CD14-positive monocyte (primary cell): ENCODE results near the gene PLA2G2E. TPM values are rescaled to one million over a fixed set of nuclear protein-coding genes. Genes with fewer than 3 reads are reported as not detected.

Source experiments
- DNase-seq, 3 donors: peaks; one replicate each; pipeline ENCODE4 v3.0.0-alpha.2; 2011 to 2022
- H2AFZ ChIP-seq: 2 replicates; pipeline ENCODE4 v1.6.0; 2012; ENCODE audit warnings: mild to moderate bottlenecking, low read depth, low read length, inconsistent platforms; ENCODE audit not compliant: insufficient read depth, poor library complexity, severe bottlenecking
- H3K27ac ChIP-seq, 2 donors: 1 replicate in 1 of 2; 2 replicates in 1 of 2; pipeline ENCODE4 v1.5.1; 2012 to 2013; ENCODE audit warnings: low read length in 2 of 2, control low read depth in 1 of 2, inconsistent platforms in 1 of 2, low read depth in 1 of 2, mild to moderate bottlenecking in 1 of 2
- H3K27me3 ChIP-seq, 2 donors: one replicate each; pipeline versions ENCODE4 v1.6.0 to v1.6.1; 2011 to 2013; ENCODE audit warnings: low read length in 2 of 2; ENCODE audit not compliant: control insufficient read depth in 2 of 2, insufficient read depth in 2 of 2
- H3K36me3 ChIP-seq, 2 donors: replicated peaks in 1 of 2; 1 replicate in 1 of 2; 2 replicates in 1 of 2; pipeline versions ENCODE4 v1.5.1 to v1.6.1; 2012 to 2013; ENCODE audit warnings: low read length in 2 of 2, control low read depth in 1 of 2, inconsistent platforms in 1 of 2, mild to moderate bottlenecking in 1 of 2; ENCODE audit not compliant: insufficient read depth in 2 of 2, control insufficient read depth in 1 of 2
- H3K4me1 ChIP-seq, 2 donors: 1 replicate in 1 of 2; 2 replicates in 1 of 2; pipeline versions ENCODE4 v1.5.1 to v1.6.1; 2012 to 2013; ENCODE audit warnings: low read length in 2 of 2, control low read depth in 1 of 2, inconsistent platforms in 1 of 2, mild to moderate bottlenecking in 1 of 2, moderate library complexity in 1 of 2; ENCODE audit not compliant: insufficient read depth in 2 of 2, control insufficient read depth in 1 of 2
- H3K4me2 ChIP-seq: replicated peaks from 2 replicates; pipeline ENCODE3; 2012; ENCODE audit warnings: low read length, moderate library complexity, mild to moderate bottlenecking; ENCODE audit not compliant: poor library complexity, severe bottlenecking; ENCODE audit errors: extremely low read depth
- H3K4me3 ChIP-seq, 3 experiments: fragments of 200-600 bp in 1 of 3; sonication (generic) in 1 of 3; replicated peaks in 1 of 3; 1 replicate in 2 of 3; 2 replicates in 1 of 3; pipeline ENCODE4 v1.5.1; 2011 to 2013; ENCODE audit warnings: low read length in 3 of 3, mild to moderate bottlenecking in 3 of 3, control low read depth in 2 of 3, low read depth in 2 of 3, inconsistent platforms in 1 of 3, moderate library complexity in 1 of 3
- H3K79me2 ChIP-seq: 2 replicates; pipeline ENCODE4 v1.6.0; 2012; ENCODE audit warnings: mild to moderate bottlenecking, control low read depth, inconsistent platforms, low read length, moderate library complexity; ENCODE audit not compliant: insufficient read depth
- H3K9ac ChIP-seq: 2 replicates; pipeline ENCODE4 v1.6.0; 2017; ENCODE audit warnings: low read length, mild to moderate bottlenecking; ENCODE audit not compliant: insufficient read depth, poor library complexity, severe bottlenecking
- H3K9me3 ChIP-seq, 2 donors: replicated peaks in 1 of 2; 1 replicate in 1 of 2; 2 replicates in 1 of 2; pipeline versions ENCODE4 v1.5.1 to v1.6.1; 2012 to 2013; ENCODE audit warnings: low read length in 2 of 2, control low read depth in 1 of 2; ENCODE audit not compliant: control insufficient read depth in 1 of 2, insufficient read depth in 1 of 2
- H4K20me1 ChIP-seq: 2 replicates; pipeline ENCODE4 v1.6.0; 2012; ENCODE audit warnings: mild to moderate bottlenecking, low read length, control low read depth, moderate library complexity; ENCODE audit not compliant: insufficient read depth
- H3K27ac Mint-ChIP-seq, 7 donors: one replicate each; pipeline ENCODE4 v1.8.0; 2020; ENCODE audit warnings: mild to moderate bottlenecking in 7 of 7, mixed read lengths in 7 of 7, moderate library complexity in 6 of 7, inconsistent platforms in 2 of 7
- H3K27me3 Mint-ChIP-seq, 3 donors: one replicate each; pipeline ENCODE4 v1.8.0; 2021 to 2022; ENCODE audit warnings: low read depth in 3 of 3, mild to moderate bottlenecking in 3 of 3, mixed read lengths in 3 of 3, moderate library complexity in 3 of 3, inconsistent platforms in 1 of 3
- H3K36me3 Mint-ChIP-seq, 2 donors: one replicate each; pipeline ENCODE4 v1.8.0; 2020; ENCODE audit warnings: mixed read lengths in 2 of 2, inconsistent platforms in 1 of 2, mild to moderate bottlenecking in 1 of 2
- H3K4me1 Mint-ChIP-seq: one replicate; pipeline ENCODE4 v1.8.0; 2020; ENCODE audit warnings: mild to moderate bottlenecking, mixed read lengths
- H3K4me3 Mint-ChIP-seq, 2 donors: one replicate each; pipeline ENCODE4 v1.8.0; 2020; ENCODE audit warnings: mild to moderate bottlenecking in 2 of 2, mixed read lengths in 2 of 2, moderate library complexity in 1 of 2
- H3K9me3 Mint-ChIP-seq, 7 donors: one replicate each; pipeline ENCODE4 v1.8.0; 2020 to 2022; ENCODE audit warnings: mixed read lengths in 7 of 7, mild to moderate bottlenecking in 6 of 7, moderate library complexity in 6 of 7, inconsistent platforms in 2 of 7
- WGBS: methylation state at CpG from one replicate; pipeline ENCODE4 v1.1.5; 2013; ENCODE audit warnings: missing lambda C conversion rate; ENCODE audit not compliant: insufficient coverage; 5-methylcytosine and 5-hydroxymethylcytosine counted together
- intact Hi-C, 2 donors: fragments of 100-400 bp; cut with micrococcal nuclease; formaldehyde crosslinking; loops; one replicate each; pipeline versions ENCODE4 v1.15.0 to v1.15.1; 2023
- polyA plus RNA-seq, 3 donors: library from polyadenylated mRNA; depleted of rRNA in 1 of 3; unstranded in 2 of 3; stranded (reverse) in 1 of 3; fragments of 300-500 nt in 2 of 3; fragments of >200 nt in 1 of 3; fragmentation: Illumina TruSeq in 2 of 3; gene quantifications; 1 replicate in 2 of 3; 2 replicates in 1 of 3; pipeline ENCODE4 v1.2.3, GENCODE V29; 2012 to 2021
- TF ChIP-seq, protein P1 (sequence below): fragments of 200-600 bp; IDR thresholded peaks from one replicate; pipeline ENCODE4 v1.8.0; 2022; ENCODE audit warnings: antibody characterized with exemption, mild to moderate bottlenecking

Gene PLA2G2E
- polyA plus RNA-seq, 3 donors: not detected

GRCh38 chr1:19941206-19941568 lies 17.8 kb upstream of the PLA2G2E start:
- no peak for DNase-seq
- no peaks in the 10 kb centered on the region for H3K36me3 Mint-ChIP-seq
- TF ChIP-seq, protein P1, sequence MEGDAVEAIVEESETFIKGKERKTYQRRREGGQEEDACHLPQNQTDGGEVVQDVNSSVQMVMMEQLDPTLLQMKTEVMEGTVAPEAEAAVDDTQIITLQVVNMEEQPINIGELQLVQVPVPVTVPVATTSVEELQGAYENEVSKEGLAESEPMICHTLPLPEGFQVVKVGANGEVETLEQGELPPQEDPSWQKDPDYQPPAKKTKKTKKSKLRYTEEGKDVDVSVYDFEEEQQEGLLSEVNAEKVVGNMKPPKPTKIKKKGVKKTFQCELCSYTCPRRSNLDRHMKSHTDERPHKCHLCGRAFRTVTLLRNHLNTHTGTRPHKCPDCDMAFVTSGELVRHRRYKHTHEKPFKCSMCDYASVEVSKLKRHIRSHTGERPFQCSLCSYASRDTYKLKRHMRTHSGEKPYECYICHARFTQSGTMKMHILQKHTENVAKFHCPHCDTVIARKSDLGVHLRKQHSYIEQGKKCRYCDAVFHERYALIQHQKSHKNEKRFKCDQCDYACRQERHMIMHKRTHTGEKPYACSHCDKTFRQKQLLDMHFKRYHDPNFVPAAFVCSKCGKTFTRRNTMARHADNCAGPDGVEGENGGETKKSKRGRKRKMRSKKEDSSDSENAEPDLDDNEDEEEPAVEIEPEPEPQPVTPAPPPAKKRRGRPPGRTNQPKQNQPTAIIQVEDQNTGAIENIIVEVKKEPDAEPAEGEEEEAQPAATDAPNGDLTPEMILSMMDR: no peak
- H3K4me3 Mint-ChIP-seq: no peak overlapping the region
- peaks cover 1 to 18% (median 6%) of the 10 kb centered on the region in 3 donors for H3K27me3 Mint-ChIP-seq
- intact Hi-C loops: no loop called here
- Histone ChIP-seq H3K9ac (no peak overlapping the region), H3K27ac (no peak overlapping the region), H3K36me3 (no peaks in the 10 kb centered on the region), H2AFZ (no peak overlapping the region), H3K27me3 (no peaks in the 10 kb centered on the region), H3K4me2 (no peak overlapping the region), H3K79me2 (no peaks in the 10 kb centered on the region), H3K4me1 (no peaks in the 10 kb centered on the region), H3K4me3 (no peak overlapping the region), H3K9me3 (no peaks in the 10 kb centered on the region), H4K20me1 (no peaks in the 10 kb centered on the region)
- WGBS: no CpG with 5 or more reads among the region's 3 CpGs
- H3K27ac Mint-ChIP-seq: no peak overlapping the region
- H3K4me1 Mint-ChIP-seq: no peaks in the 10 kb centered on the region
- H3K9me3 Mint-ChIP-seq: peaks cover 0 to 5% (median 0%) of the 10 kb centered on the region in 7 donors

- H3K79me2 ChIP-seq: no peaks in the 10 kb centered on the region
- H2AFZ ChIP-seq: no peak overlapping the region
- Mint-ChIP-seq H3K27ac (no peak overlapping the region), H3K4me3 (no peak overlapping the region), H3K27me3 (peaks cover 1 to 14% (median 6%) of the 10 kb centered on the region in 3 donors), H3K4me1 (no peaks in the 10 kb centered on the region), H3K9me3 (peaks cover 0 to 5% (median 0%) of the 10 kb centered on the region in 7 donors), H3K36me3 (no peaks in the 10 kb centered on the region)
- H3K27me3 ChIP-seq: no peaks in the 10 kb centered on the region
- H3K9ac ChIP-seq: no peak overlapping the region
- H4K20me1 ChIP-seq: no peaks in the 10 kb centered on the region
- 90% methylated on average over 4 of the region's 7 CpGs for WGBS
- no peak overlapping the region for H3K27ac ChIP-seq
- H3K4me3 ChIP-seq: no peak overlapping the region
- H3K9me3 ChIP-seq: no peaks in the 10 kb centered on the region
- TF ChIP-seq, protein P1: no peak
- intact Hi-C loops: no loop called here
- no peak for DNase-seq
- H3K4me2 ChIP-seq: no peak overlapping the region
- no peaks in the 10 kb centered on the region for H3K36me3 ChIP-seq
- no peaks in the 10 kb centered on the region for H3K4me1 ChIP-seq
These were observed 17.2 kb upstream of the PLA2G2E start for GRCh38 chr1:19940486-19941205.
